Muscle of back (tissue), 11 donors: ENCODE data around the gene PIP4K2B. TPM values are rescaled to one million over a fixed set of nuclear protein-coding genes. Genes with fewer than 3 reads are reported as not detected.

Experiments
- DNase-seq, 3 donors: peaks; one replicate each; pipeline versions ENCODE4 v3.0.0 to v3.0.0-alpha.2; 2013
- polyA plus RNA-seq, 10 donors: library from polyadenylated mRNA; unstranded; fragments of 120-200 nt; gene quantifications; one replicate each; pipeline ENCODE4 v1.2.1, GENCODE V29; 2013; ENCODE audit not compliant: insufficient read length in 10 of 10

Gene PIP4K2B
- polyA plus RNA-seq, 10 donors, result 58.4 to 71.2 (median 65.3) TPM

DNA sequence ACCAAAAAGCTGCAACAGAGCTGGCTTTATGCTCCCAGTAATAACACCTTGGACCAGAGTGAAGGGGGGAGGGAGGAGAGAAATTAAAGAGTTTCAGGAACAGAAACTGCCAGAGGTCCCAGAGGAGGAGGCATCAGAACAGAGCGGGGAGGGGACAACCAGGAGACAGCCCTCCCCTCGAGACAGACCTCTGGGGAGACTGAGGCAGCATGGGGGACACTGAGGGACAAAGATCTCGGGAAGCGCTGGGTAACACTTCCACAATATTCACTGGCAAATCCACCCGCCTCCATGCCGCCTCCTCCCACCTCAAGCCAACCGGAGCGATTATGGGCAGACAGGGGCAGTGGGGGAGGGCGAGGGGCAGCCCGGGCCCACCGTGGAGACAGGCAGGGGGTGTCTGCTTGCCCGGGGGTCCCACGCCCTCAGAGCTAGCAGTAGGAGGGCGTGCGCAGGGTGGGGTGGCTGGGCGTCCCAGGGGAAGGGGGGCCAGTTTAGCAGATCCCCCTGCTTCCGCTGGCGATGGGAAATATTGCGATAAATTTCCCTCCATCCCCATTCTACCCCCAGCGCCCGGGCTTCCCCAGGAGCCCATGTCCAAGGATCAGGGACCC lies 52.4 kb downstream of the PIP4K2B start:
- peak in 1 of 3 donors; percentile 46 for DNase-seq

DNA sequence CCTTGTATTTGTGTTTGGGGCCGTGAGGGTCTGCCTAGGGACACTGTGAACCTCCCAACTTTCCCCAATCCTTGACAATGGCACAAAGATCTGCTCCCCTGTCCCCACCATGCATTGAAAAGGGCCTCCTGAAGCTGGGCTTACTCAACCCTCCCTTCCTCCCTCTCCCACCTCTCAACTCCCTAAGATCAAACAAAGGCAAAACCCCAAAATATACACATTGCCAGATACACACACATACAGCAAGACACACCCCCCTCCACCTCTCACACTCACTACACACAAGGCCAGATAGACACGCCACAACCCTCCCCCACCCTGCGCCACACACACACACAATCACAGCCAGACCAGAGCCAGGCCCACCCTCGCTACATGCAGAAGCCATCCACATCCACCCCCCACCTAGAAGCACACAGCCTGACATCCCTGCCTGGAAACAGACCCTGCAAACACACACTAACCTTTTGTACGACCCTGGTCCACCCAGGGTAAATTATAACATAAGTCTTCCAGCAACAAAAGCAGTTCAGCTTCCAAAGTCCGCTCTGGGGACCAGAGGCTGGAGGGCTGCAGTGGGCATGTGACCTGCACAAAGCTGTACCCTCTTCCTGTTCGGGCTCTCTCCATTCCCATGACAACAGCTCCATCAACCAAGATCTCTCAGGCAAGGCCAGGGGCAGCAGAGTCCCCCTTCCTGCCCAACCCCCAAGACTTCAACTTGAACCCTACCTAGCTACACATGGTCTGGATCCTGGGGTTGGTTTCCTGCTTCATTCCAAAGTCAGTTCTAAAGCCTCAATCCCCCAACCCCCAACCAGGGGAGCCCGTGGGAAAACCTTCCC lies 53.1 kb downstream of the PIP4K2B start:
- peak in 1 of 3 donors; percentile 58 for DNase-seq

DNA sequence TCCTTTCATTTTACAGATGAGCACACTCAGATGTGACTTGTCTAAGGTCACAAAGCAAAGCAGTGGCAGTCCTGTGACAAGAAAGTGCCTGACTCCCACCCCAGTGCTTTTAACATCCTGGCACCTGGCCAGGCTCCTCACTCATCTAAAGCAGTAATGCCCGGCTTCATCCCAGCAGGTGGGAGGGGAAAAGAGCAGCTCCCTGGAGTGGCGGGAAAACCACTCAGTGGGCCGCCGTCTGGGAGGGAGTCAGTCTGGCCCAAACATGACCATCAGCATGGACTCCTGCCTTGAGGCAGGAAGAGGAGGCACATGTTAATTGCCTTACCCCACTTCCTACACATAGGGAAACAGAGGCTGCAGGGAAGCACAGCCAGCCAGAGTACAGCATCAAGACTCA lies 53.8 kb downstream of the PIP4K2B start:
- peak in 1 of 3 donors; percentile 18 for DNase-seq

DNA sequence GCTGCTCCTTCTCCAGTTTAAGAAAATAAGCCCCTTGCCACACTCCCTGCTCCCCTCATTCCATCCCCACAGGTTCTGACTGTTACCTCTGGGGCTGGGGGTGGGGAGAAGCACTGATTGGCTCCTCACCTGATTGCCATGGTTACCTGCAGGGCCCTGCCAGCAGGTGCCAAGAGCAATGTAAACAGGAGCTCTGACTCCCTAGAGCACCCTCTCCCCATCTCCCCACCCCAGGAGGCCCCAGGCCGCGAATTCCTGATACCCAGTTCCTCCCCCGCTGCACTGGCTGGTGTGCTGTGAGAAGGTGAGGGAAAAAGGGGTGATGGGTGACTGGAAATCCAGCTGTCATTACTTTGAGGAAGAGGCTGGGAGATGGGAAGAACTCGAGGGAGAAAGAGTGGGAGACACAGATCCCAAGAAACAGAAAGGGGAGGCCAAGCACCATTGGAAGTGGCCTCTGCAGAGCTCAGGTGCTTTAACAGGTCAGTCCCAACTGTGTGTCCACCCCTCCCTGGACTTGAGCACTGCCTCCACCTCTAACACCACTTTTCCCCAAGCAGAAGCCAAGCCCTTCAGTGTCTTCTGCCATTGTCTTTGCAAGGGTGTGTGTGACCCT lies 55.7 kb downstream of the PIP4K2B start:
- no peak for DNase-seq

DNA sequence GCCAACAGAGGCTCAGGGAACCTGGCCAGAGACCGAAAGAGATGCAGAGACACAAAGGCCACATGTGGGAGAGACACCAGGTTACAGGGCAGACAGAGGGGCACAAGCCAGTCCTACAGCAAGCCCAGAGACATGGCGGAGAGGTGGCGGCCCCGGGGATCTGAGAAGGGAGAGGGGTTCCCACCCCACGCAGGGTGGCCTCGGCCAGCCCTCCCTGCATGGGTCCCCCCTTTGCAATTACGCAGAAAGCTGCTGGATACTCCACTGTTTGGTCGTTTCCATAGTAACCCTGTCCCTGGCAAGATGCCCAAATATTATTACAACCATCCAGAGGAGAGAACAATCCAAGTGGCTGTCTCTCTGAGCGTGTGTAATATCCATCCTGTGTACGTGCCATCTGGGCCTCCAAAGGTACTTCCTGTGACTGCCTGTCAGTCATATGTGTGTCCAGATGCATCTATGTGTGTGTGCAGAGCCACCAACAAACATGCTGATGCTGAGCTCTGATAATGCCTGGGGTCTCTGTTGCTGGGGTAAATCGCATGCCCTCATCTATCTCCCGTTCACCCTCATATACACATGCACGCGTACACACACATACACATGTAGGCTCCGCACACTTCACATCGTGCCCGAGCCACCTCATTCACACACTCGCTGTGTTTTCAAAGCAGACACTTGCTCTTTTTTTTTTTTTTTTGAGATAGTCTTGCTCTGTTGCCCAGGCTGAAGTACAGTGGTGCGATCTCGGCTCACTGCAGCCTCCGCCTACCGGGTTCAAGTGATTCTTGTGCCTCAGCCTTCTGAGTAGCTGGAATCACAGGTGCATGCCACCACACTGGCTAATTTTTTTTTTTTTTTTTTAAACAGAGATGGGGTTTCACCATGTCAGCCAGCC lies 56.7 kb downstream of the PIP4K2B start:
- peak; percentile 94 to 98 (median 94) for DNase-seq

DNA sequence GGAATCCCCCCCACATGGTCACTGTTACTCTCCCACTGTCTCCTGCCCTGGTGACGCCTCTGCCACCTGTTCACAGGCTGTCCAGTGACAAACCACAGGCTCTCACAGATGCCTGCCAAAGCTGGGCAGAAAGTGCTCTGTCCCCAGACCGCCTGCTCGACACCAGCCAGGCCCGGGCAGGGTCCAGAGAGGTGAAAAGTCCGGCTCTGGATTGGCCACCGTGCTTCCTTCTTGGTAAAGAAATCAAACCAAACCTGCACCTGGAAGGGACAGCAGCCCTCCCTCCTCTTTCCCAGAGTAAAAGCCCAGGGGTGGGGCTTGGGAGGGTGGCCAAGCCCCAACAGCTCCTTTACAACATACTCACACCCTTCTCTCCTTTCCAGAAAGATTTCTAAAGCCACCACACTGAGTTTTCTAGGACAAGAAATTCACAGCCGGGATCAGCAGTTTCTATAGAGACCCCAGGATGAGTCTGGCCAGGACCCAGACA lies 57.4 kb downstream of the PIP4K2B start:
- peak in 1 of 3 donors; percentile 86 for DNase-seq

DNA sequence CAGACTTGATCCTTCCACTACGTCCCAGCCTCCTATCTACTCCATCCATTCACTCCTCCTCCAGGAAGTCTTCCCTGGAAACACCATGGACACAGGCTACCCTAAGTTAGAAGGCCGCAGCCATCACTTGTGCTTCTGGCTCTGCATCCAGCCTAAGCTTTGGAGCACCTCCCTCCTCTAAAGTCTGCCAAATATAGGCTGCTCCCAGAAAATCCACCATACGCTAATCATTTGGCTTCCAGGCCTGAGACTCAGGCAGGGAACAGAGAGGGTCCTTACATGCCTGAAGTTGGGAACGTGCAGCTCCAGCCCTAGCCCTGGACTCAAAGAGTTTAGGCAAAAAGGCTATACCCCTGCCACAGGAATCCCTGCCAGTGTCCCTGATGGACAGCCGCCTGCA lies 57.9 kb downstream of the PIP4K2B start:
- peak in 2 of 3 donors; percentile 66 to 85 for DNase-seq

DNA sequence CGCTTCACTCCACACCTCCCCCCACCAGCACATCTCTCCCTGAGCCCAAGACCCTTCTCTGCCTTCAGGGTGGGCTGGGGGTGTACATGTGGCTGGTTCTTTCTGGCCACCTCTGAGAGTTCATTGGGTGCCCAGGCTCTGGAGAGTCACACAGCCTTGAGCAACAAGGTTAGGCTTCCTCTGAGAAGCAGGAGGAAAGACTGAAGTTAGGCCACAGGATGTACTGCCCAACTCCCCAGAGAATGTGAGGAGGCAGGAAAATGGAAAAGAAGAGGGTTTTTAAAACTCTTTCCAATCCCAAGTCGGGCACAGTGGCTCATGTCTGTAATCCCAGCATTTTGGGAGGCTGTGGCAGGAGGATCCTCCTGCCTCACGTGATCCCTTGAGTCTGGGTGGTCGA lies 58.5 kb downstream of the PIP4K2B start:
- no peak for DNase-seq

DNA sequence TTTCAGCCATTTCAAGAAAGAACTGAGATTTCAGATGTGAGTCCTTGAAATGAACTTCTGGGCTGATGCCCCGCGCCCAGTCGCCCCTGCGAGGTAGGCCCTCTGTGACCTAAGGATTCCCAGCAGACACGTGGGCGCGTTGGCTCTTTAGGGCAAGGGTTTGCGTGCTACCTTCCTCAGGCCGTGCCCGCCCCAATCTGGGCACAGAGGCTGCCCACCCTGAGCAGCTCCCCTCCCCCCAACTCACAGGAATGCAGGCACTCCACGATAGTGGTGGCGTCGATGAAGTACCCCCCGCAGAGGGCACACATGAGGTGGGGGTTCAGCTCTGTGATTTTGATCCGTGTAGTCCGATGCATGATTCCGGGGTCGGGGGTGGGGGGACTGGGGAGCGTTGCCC lies 59.3 kb downstream of the PIP4K2B start:
- DNase-seq, result no peak

DNA sequence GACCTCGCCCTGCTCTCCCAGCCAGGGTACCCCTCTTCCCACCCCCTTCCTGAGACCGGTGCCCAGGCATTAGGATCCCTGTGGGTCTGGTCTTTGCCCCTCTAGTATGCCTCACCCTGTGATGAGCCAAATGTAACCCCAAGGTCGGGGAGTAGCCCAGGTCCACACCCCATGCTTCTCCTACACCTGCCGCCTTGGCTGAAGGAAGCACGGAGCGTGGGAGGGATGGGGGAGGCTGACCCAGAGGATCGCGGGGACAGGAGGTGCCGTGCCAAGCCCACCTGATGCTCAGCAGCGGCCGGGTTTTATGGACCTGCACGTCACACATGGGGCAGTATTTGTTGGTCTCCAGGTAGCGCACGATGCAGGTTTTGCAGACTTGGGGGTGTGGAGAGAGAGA lies 60.1 kb downstream of the PIP4K2B start:
- DNase-seq, result no peak

DNA sequence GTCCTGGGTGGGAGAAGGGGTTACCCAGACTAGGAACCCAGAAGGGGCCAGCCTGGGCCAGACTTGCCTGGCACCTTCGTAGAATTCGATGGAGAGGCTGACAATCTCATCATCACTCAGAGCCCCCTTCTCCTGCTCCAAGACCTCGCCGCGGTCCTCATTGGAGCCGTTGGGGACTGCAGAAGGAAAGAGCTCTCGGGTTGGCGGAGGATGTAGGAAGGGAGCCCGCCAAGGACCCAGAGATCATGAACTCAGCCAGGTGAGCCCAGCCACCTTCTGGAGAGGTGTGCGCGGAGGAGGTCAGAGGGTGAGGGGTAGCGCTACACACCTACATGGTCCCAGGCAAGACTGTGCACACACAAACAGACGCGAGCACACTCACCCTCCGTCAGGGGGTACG lies 60.7 kb downstream of the PIP4K2B start:
- no peak for DNase-seq

DNA sequence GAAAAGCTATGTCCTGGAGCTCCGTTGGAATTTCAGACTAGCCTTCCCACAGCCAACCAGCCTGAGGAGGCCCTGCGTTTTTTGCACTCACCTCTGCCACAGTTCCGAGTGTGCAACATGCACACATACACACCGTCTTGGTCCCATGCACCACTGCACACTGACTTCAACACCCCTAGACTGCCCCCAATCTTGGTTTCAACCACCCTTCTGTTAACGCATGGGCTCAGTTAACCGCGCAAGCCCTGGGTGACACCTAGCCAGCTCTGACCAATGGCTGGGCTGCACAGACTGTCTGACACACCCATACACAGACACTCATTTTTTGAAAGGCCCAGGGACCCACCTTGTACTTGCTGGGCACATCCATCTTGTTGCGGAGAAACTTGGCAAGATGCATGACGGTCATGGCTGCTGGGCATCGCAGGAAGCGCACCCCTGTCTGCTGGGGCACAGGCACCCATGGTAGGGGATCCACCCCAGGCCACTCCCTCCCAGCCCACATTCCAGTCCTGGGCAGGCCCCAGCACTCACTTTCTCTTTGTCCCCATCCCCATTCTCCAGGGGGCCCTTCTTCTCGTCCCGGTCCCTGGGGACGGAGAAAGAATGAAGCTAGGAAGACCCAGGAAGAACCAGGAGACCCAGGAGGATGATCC lies 61.2 kb downstream of the PIP4K2B start:
- DNase-seq, result no peak

DNA sequence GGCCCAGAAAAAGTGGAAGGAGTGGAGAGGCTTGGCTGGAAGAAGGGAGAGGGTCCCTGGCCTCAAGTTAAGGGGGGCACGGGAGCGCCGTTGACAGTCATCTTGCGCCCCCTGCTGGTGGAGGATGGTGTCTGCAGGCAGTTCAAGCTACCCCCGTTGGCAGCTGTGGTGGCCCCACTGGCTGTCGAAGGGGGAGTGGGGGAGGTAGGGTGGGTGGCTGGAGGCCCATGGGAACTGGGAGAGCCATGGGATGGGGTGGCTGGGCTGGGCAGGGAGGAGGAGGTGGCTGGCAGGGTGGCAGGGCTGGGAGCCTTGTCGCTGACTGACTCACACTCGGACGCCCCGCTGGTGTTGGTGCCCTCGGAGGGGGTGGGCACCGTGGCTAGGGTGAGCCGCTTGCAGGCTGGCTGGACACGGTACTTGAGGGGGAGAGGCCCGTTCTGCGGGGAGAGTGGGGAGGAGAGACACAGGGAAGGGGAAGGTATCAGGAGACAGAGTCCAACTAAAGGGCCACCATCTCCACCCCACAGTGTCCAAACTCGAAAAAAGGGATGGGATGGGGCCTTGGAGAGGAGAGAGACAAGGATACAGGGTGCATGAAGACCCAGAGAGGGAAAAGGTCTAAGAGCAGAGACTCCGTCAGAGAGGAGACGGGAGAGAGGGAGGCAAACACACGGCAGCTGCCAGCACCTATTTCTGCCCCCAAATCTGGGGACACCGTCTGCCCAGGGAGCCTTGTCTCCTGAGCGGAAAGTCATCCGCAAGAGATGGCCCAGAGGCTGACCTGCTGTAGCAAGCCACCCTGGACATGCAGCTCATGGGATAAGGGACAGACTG lies 64.0 kb downstream of the PIP4K2B start:
- peak in 2 of 3 donors; percentile 58 to 73 for DNase-seq

DNA sequence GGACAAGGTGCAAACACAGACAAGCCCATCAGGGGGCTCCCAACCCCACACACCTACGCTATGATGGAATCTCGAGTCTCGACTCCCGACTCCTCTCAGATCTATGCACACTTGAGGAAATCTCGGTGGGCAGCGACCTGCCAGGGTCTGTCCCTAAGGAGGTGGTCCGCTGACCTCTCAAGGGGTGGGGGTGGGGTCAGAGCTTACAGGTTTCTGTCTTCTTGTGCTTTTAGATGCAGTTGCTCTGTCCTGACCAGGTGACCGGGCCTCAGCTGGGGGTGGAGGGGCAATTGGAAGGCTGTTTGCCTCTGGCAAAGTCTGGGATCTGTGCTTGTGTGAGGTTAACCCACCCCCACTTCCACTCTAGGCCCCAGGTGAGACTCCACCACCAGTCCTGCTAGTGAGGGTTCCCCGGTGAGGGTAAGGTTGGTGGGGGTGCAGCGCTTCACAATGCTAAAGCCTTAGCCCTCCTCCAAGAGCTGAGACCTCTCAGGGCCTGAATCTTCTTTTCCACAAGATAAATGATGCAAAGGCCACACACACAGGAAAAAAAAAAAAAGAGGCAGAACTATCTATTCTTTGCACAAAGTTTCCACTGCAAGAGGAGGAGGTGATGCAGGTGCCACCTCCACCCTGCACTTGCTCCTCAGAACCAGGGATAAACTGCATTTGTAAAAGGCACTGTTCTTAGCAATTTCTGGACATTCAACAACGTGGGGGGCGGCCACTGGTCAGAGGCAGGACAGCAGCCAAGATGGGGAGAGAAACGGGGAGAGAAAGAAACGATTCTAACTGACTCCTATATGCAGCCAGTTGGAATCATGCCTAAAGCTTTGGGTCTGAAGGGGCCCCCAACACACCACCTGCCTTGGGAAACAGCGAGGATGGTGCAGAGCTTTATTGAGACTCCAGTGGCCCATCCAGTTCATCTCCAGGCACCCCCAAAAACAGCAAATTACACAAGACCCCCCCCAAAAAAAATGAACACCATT lies 65.1 kb downstream of the PIP4K2B start:
- DNase-seq, result no peak

DNA sequence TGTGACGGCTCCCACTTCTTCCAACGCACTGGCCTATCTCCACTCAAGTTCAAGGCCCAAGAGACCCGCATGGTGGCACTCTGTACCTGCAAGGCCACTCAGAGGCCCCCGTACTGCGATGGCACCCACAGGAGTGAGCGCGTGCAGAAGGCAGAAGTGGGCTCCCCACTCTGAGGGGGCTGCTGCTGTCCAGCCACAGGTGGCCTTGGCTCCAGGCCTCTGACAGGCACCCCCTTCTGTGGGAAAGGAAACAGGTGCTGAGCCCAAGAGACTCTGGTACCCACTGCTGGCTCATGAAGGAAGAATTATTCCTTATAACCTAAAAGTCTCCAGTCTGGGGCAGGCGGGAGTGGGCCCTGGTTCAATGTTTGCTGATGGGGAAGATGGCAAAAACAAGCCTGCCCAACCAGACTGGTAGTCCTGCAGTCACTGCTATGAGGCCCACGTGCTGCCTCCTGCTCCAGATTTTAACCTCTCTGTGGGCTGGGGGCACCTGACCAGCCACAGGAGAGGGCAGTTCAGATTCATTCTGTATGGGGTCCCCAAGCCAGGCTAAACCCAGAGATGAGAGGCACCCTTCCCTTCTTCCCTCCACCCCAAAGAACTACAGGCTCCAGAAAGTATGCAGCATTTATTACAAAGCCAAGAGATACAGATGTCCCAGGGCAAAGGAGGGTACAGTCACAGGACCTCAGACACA lies 65.9 kb downstream of the PIP4K2B start:
- DNase-seq, result no peak

DNA sequence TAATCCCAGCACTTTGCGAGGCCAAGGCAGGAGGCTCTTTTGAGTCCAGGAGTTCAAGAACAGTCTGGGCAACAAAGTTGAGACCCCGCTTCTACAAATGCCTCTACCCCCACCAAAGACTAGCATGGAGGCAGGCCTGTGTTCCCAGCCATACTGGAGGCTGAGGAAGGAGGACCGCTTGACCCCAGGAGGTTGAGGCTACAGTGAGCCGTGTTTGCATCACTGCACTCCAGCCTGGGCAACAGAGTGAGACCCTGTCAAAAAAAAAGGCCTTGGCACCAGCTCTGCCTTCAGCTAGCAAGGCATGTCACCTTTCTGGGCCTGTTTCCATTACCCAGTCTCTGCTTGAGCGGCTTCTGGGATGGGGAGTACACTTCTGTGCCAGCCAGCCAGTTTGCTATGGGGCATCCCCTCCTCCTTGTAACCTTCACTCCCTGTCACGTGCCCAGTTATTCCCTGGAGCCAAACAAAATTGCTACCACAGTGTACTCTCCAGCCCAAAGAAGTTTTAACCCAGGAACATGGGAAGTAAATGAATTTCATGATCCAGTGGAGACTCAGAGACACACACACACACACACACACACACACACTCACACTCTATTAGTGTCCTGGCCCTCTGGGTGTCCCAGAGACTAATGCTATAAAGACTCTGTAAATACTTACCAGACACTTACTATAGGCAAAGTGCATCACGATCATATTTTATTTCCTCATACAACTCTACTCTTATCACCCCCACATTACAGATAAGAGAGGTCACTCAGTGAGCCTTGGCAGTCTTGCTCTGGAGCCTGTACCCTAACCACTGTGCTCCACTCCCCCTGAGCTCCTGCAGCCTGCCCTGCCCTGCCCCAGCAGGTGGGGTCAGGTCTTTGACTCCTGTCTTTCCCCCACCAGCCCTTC lies 66.7 kb downstream of the PIP4K2B start:
- no peak for DNase-seq
